NCI-H146 treated with DMSO at 0.1 percent for 48 hours (cell line): ENCODE results near the gene FAM118B.
"Not testable (repeated sequence)": the region's sequence is repeated elsewhere in the genome, so short reads cannot be mapped to it uniquely, and the experiment has no call there.

Experiments used
- DNase-seq: peaks from one replicate; lab custom pipeline; 2025; ENCODE audit not compliant: unreplicated experiment; lab: John Stamatoyannopoulos, UW

Gene FAM118B

GRCh38 chr11:126216526-126217305 lies 5.1 kb downstream of the FAM118B start:
- DNase-seq, result no peak

GRCh38 chr11:126217491-126217890 lies 5.9 kb downstream of the FAM118B start:
- no peak for DNase-seq

GRCh38 chr11:126219547-126219946 lies 8.0 kb downstream of the FAM118B start:
- no peak for DNase-seq

- no peak for DNase-seq
These were observed 13.2 kb downstream of the FAM118B start for GRCh38 chr11:126224647-126225294.

GRCh38 chr11:126225295-126225665 lies 13.7 kb downstream of the FAM118B start:
- no peak for DNase-seq

- no peak for DNase-seq
These were observed 14.9 kb downstream of the FAM118B start for GRCh38 chr11:126226334-126227084.

- no peak for DNase-seq
These were observed 18.4 kb downstream of the FAM118B start for GRCh38 chr11:126229858-126230540.

- no peak for DNase-seq
These were observed 20.3 kb downstream of the FAM118B start for GRCh38 chr11:126231725-126232459.

GRCh38 chr11:126232683-126233082 lies 21.1 kb downstream of the FAM118B start:
- DNase-seq, result no peak

GRCh38 chr11:126233391-126233790 lies 21.8 kb downstream of the FAM118B start:
- no peak for DNase-seq

- DNase-seq, result no peak
These were observed 35.1 kb downstream of the FAM118B start for GRCh38 chr11:126246636-126247035.

- DNase-seq, result no peak
These were observed 41.7 kb downstream of the FAM118B start for GRCh38 chr11:126253265-126253664.

- DNase-seq, result no peak
These were observed 43.2 kb downstream of the FAM118B start for GRCh38 chr11:126254819-126255218.

GRCh38 chr11:126255507-126255906 lies 43.9 kb downstream of the FAM118B start:
- DNase-seq, result not testable (repeated sequence)

- no peak for DNase-seq
These were observed 44.6 kb downstream of the FAM118B start for GRCh38 chr11:126256216-126256615.

- DNase-seq, result no peak
These were observed 45.6 kb downstream of the FAM118B start for GRCh38 chr11:126257144-126257543.

- no peak for DNase-seq
These were observed 46.2 kb downstream of the FAM118B start for GRCh38 chr11:126257764-126258163.

- no peak for DNase-seq
These were observed 50.6 kb downstream of the FAM118B start for GRCh38 chr11:126262216-126262615.

GRCh38 chr11:126263489-126263888 lies 51.9 kb downstream of the FAM118B start:
- no peak for DNase-seq

GRCh38 chr11:126265811-126266210 lies 54.2 kb downstream of the FAM118B start:
- no peak for DNase-seq

GRCh38 chr11:126267650-126268049 lies 56.1 kb downstream of the FAM118B start:
- no peak for DNase-seq
